GM12878 (cell line): ENCODE data around the gene PTPRD. TPM values are rescaled to one million over a fixed set of nuclear protein-coding genes. Genes with fewer than 3 reads are reported as not detected.

Experiments
- ATAC-seq: fragments of 200-7000 bp; cut with Tn5 transposase; 3 replicates; pipeline ENCODE4 v1.9.1; 2020; ENCODE audit warnings: mild to moderate bottlenecking, moderate library complexity
- BruUV-seq: library from RNA; stranded (reverse); fragments of 400-500 nt; replicated peaks from 2 replicates; lab custom pipeline; 2021; lab: Mats Ljungman, UMichigan
- CTCF ChIA-PET: fragments of 300-600 bp; sonication (Branson Sonifier 250); formaldehyde crosslinking; extraction: SDS; loops from one replicate; lab custom pipeline; 2021; ENCODE audit warnings: inconsistent platforms; lab: Yijun Ruan, JAX
- POLR2A ChIA-PET: fragments of 350-600 bp; formaldehyde crosslinking; extraction: SDS; loops from one replicate; lab custom pipeline; 2021; ENCODE audit warnings: inconsistent platforms; lab: Charles Lee
- RAD21 ChIA-PET: fragments of 300-600 bp; sonication (Branson Sonifier 250); formaldehyde crosslinking; loops from one replicate; lab custom pipeline; 2023; ENCODE audit warnings: antibody characterized with exemption; ENCODE audit not compliant: unreplicated experiment; lab: Charles Lee
- SMC1A ChIA-PET: fragments of 300-600 bp; sonication (Branson Sonifier 250); formaldehyde crosslinking; loops from one replicate; lab custom pipeline; 2023; ENCODE audit not compliant: unreplicated experiment, uncharacterized antibody; lab: Charles Lee
- DNase-seq: peaks from one replicate; pipeline ENCODE4 v3.0.0-alpha.2; 2011; ENCODE audit warnings: low read depth, low spot score
- FAIRE-seq: peaks from 3 replicates; lab custom pipeline; 2011; peaks lifted over from hg19 to GRCh38; lab: Jason Lieb, UNC
- H2AFZ ChIP-seq: 2 replicates; pipeline ENCODE4 v1.6.0; 2011; ENCODE audit warnings: low read depth, low read length, control low read depth; ENCODE audit not compliant: control insufficient read depth
- H3K27ac ChIP-seq: 2 replicates; pipeline ENCODE4 v1.5.1; 2011; ENCODE audit warnings: control low read depth; ENCODE audit not compliant: control insufficient read depth, insufficient read depth
- H3K27me3 ChIP-seq, 2 experiments: replicated peaks in 1 of 2; 2 replicates each; pipeline versions ENCODE4 v1.6.0 to v1.6.1; 2011; ENCODE audit warnings: low read length in 1 of 2; ENCODE audit not compliant: control insufficient read depth in 2 of 2, insufficient read depth in 2 of 2
- H3K36me3 ChIP-seq, 2 experiments: 2 replicates each; pipeline ENCODE4 v1.5.1; 2011; ENCODE audit warnings: low read length in 1 of 2; ENCODE audit not compliant: control insufficient read depth in 2 of 2, insufficient read depth in 2 of 2
- H3K4me1 ChIP-seq: 2 replicates; pipeline ENCODE4 v1.6.1; 2011; ENCODE audit warnings: mild to moderate bottlenecking, low read length, moderate library complexity, mixed read lengths; ENCODE audit not compliant: control insufficient read depth, insufficient read depth
- H3K4me2 ChIP-seq: 2 replicates; pipeline ENCODE4 v1.6.0; 2011; ENCODE audit warnings: control low read depth; ENCODE audit not compliant: control insufficient read depth, insufficient read depth
- H3K4me3 ChIP-seq: fragments of 200-600 bp; sonication (generic); 2 replicates; pipeline ENCODE4 v1.5.1; 2016
- H3K79me2 ChIP-seq: 2 replicates; pipeline ENCODE4 v1.6.0; 2011; ENCODE audit warnings: low read length; ENCODE audit not compliant: control insufficient read depth, insufficient read depth
- H3K9ac ChIP-seq: 2 replicates; pipeline ENCODE4 v1.8.0; 2011; ENCODE audit warnings: low read length, control low read depth, mixed read lengths; ENCODE audit not compliant: control insufficient read depth, insufficient read depth
- H3K9me3 ChIP-seq: replicated peaks from 3 replicates; pipeline ENCODE4 v1.5.1; 2011; ENCODE audit warnings: mild to moderate bottlenecking, low read length; ENCODE audit not compliant: control insufficient read depth, insufficient read depth
- H4K20me1 ChIP-seq: 2 replicates; pipeline ENCODE4 v1.6.0; 2011; ENCODE audit not compliant: control insufficient read depth, insufficient read depth
- BCLAF1 ChIP-seq: fragments of 450-650 bp; IDR thresholded peaks from 2 replicates; pipeline ENCODE4 v1.6.1; 2017; ENCODE audit warnings: antibody characterized with exemption, mild to moderate bottlenecking, moderate library complexity
- BRCA1 ChIP-seq: IDR thresholded peaks from 2 replicates; pipeline ENCODE4 v1.6.1; 2011; ENCODE audit warnings: low read depth, low read length, improper control_type of control experiment
- CHD1 ChIP-seq: IDR thresholded peaks from 2 replicates; pipeline ENCODE4 v1.6.1; 2012; ENCODE audit warnings: low read depth, low read length, improper control_type of control experiment
- EP300 ChIP-seq, 2 experiments: fragments of 150-350 bp in 1 of 2; IDR thresholded peaks; 2 replicates each; pipeline ENCODE4 v1.6.1; 2011 to 2012; ENCODE audit warnings: low read depth in 2 of 2, low read length in 2 of 2, borderline replicate concordance in 1 of 2, improper control_type of control experiment in 1 of 2, inconsistent platforms in 1 of 2; ENCODE audit not compliant: control insufficient read depth in 1 of 2
- FOS ChIP-seq: IDR thresholded peaks from 3 replicates; pipeline ENCODE4 v1.6.1; 2011; ENCODE audit warnings: borderline replicate concordance; ENCODE audit not compliant: insufficient read length; ENCODE audit errors: extremely low read depth
- FOXK2 ChIP-seq: fragments of 450-650 bp; IDR thresholded peaks from 2 replicates; pipeline ENCODE4 v1.6.1; 2017; ENCODE audit warnings: mild to moderate bottlenecking, moderate library complexity
- HDAC2 ChIP-seq: fragments of 200-600 bp; sonication (generic); IDR thresholded peaks from 2 replicates; pipeline ENCODE4 v1.6.1; 2017
- HDAC6 ChIP-seq: fragments of 200-600 bp; sonication (generic); IDR thresholded peaks from one replicate; pipeline ENCODE4 v1.8.0; 2017; ENCODE audit warnings: antibody characterized with exemption; ENCODE audit not compliant: unreplicated experiment
- HDGF ChIP-seq: fragments of 450-650 bp; IDR thresholded peaks from 2 replicates; pipeline ENCODE4 v1.6.1; 2016; ENCODE audit warnings: antibody characterized with exemption
- LARP7 ChIP-seq: fragments of 450-650 bp; IDR thresholded peaks from 2 replicates; pipeline ENCODE4 v1.6.1; 2017; ENCODE audit warnings: mild to moderate bottlenecking
- MTA3 ChIP-seq: IDR thresholded peaks from 2 replicates; pipeline ENCODE4 v1.6.1; 2012; ENCODE audit warnings: low read length, inconsistent platforms, borderline replicate concordance
- NR2F1 ChIP-seq: fragments of 450-650 bp; conservative IDR thresholded peaks from 2 replicates; pipeline ENCODE4 v1.6.1; 2017; ENCODE audit warnings: mild to moderate bottlenecking
- POLR2A ChIP-seq: IDR thresholded peaks from 2 replicates; pipeline ENCODE4 v1.6.1; 2011; ENCODE audit warnings: low read depth, mild to moderate bottlenecking, low read length
- RELA ChIP-seq: fragments of 450-650 bp; IDR thresholded peaks from 2 replicates; pipeline ENCODE4 v1.8.0; 2014; ENCODE audit warnings: borderline replicate concordance; ENCODE audit not compliant: partially characterized antibody
- SIN3A ChIP-seq: IDR thresholded peaks from 2 replicates; pipeline ENCODE4 v1.6.1; 2012; ENCODE audit warnings: low read depth, low read length, improper control_type of control experiment
- WRNIP1 ChIP-seq: IDR thresholded peaks from 2 replicates; pipeline ENCODE4 v1.6.1; 2011; ENCODE audit warnings: low read depth, low read length, improper control_type of control experiment, borderline replicate concordance
- ZNF384 ChIP-seq: IDR thresholded peaks from 2 replicates; pipeline ENCODE4 v1.6.1; 2012; ENCODE audit warnings: low read depth, mild to moderate bottlenecking, low read length, improper control_type of control experiment, borderline replicate concordance
- ZNF622 ChIP-seq: fragments of 450-650 bp; IDR thresholded peaks from 2 replicates; pipeline ENCODE4 v1.6.1; 2017; ENCODE audit warnings: mild to moderate bottlenecking, inconsistent platforms
- WGBS: methylation state at CpG from one replicate; pipeline ENCODE4 v1.1.6; 2016; ENCODE audit warnings: low lambda C conversion rate; ENCODE audit not compliant: insufficient replicate concordance, insufficient coverage; ENCODE audit errors: missing lambda C conversion rate; 5-methylcytosine and 5-hydroxymethylcytosine counted together
- in situ Hi-C: fragments of 300-500 bp; cut with MboI; formaldehyde crosslinking; loops from 9 replicates; pipeline ENCODE4 v1.14.3; 2018; ENCODE audit warnings: mixed read lengths
- intact Hi-C: fragments of 100-400 bp; cut with micrococcal nuclease; formaldehyde crosslinking; loops from one replicate; pipeline ENCODE4 v1.14.2; 2022; ENCODE audit not compliant: unreplicated experiment
- polyA plus RNA-seq, 11 experiments: library from polyadenylated mRNA; depleted of rRNA in 4 of 11; unstranded in 6 of 11; stranded (reverse) in 5 of 11; fragments of >200 nt; fragmentation: Nextera tagmentation in 4 of 11; fragmentation: Illumina TruSeq in 1 of 11; extraction: Ambion mirVana in 4 of 11; extraction: Trizol in 1 of 11; gene quantifications; 1 replicate in 1 of 11; 2 replicates in 10 of 11; pipeline versions ENCODE4 v1.2.1 to v1.2.3, GENCODE V29; 2011 to 2016; ENCODE audit warnings: inconsistent platforms in 2 of 11, missing spikeins in 2 of 11, low read depth in 1 of 11
- total RNA-seq, 4 experiments: library from RNA; depleted of rRNA in 3 of 4; stranded (reverse); fragments of >200 nt in 3 of 4; fragmentation: Illumina TruSeq in 1 of 4; extraction: Trizol in 1 of 4; gene quantifications; 2 replicates each; pipeline versions ENCODE4 v1.2.1 to v1.2.3, GENCODE V29; 2013 to 2021

PTPRD gene
- total and polyA plus RNA-seq, 10 of the 15 experiments (the other 5 are each of a cell fraction or from before 2014, with no cell fraction given): under 0.01 to 0.05 (median 0.01) TPM; not detected in 7

GRCh38 chr9:8809741-8810140 lies 1803.1 kb downstream of the PTPRD start:
- in situ Hi-C loops: no loop called here
- no peaks in the 10 kb centered on the region for H3K9me3 ChIP-seq
- no peak overlapping the region for H2AFZ ChIP-seq
- SMC1A ChIA-PET: interaction anchor here (0.9 kb wide), 1 partner anchor 8 kb away, joined by 3 read pairs; no protein-coding TSS in a partner anchor
- TF ChIP-seq ZNF622 (no peak), HDAC2 (no peak), WRNIP1 (no peak), BCLAF1 (no peak), POLR2A (no peak), NR2F1 (no peak), EP300 (IDR thresholded peaks at IDR 0.05; ENCODE audit: borderline replicate concordance in 1 of 2, control insufficient read depth in 1 of 2, low read depth in 2 of 2, low read length in 2 of 2) (no peak), SIN3A (no peak), HDGF (no peak), LARP7 (no peak), ZNF384 (no peak), FOS (no peak), RELA (no peak), FOXK2 (no peak), CHD1 (no peak), MTA3 (no peak), BRCA1 (no peak), HDAC6 (no peak)
- TF ChIP-seq, all 136 proteins: peak for 0
- DNase-seq (no peak), FAIRE-seq (no peak), ATAC-seq (no peak)
- intact Hi-C loops: no loop called here
- POLR2A ChIA-PET: no interaction called here
- H3K4me1 ChIP-seq: no peaks in the 10 kb centered on the region
- no peak overlapping the region for H3K4me3 ChIP-seq
- H3K4me2 ChIP-seq: no peak overlapping the region
- CTCF ChIA-PET: interaction anchor here (1.0 kb wide), 1 partner anchor 12 kb away, joined by 4 read pairs; no protein-coding TSS in a partner anchor
- no TSS peak for BruUV-seq
- no peaks in the 10 kb centered on the region for H3K36me3 ChIP-seq
- no peaks in the 10 kb centered on the region for H3K27me3 ChIP-seq
- no peaks in the 10 kb centered on the region for H3K79me2 ChIP-seq
- H4K20me1 ChIP-seq: no peaks in the 10 kb centered on the region
- 2% methylated on average over 3 of the region's 3 CpGs for WGBS
- no peak overlapping the region for H3K27ac ChIP-seq
- H3K9ac ChIP-seq: no peak overlapping the region
- RAD21 ChIA-PET: no interaction called here
